Trophoblast cell (in vitro differentiated cells and primary cell): Measurements from ENCODE around the gene RELB.

Experiments
- DNase-seq, 2 donors: peaks; one replicate each; pipeline ENCODE4 v3.0.0-alpha.2; 2016
- H2AFZ ChIP-seq: 2 replicates; pipeline ENCODE4 v1.6.1; 2013; ENCODE audit warnings: low read length, moderate library complexity, mild to moderate bottlenecking; ENCODE audit not compliant: insufficient read depth, poor library complexity
- H2AK5ac ChIP-seq: 2 replicates; pipeline ENCODE4 v1.6.1; 2013; ENCODE audit warnings: mild to moderate bottlenecking, low read length
- H2BK120ac ChIP-seq: 2 replicates; pipeline ENCODE4 v1.6.1; 2013; ENCODE audit warnings: low read length, mild to moderate bottlenecking, moderate library complexity; ENCODE audit not compliant: insufficient read depth, poor library complexity
- H2BK12ac ChIP-seq: 2 replicates; pipeline ENCODE4 v1.6.1; 2013; ENCODE audit warnings: mild to moderate bottlenecking, low read length, moderate library complexity
- H2BK5ac ChIP-seq: 2 replicates; pipeline ENCODE4 v1.6.1; 2013; ENCODE audit warnings: low read length, low read depth, moderate library complexity, mild to moderate bottlenecking; ENCODE audit not compliant: poor library complexity
- H3K14ac ChIP-seq: 2 replicates; pipeline ENCODE4 v1.6.1; 2013; ENCODE audit warnings: mild to moderate bottlenecking, low read length
- H3K18ac ChIP-seq: 2 replicates; pipeline ENCODE4 v1.6.1; 2013; ENCODE audit warnings: mild to moderate bottlenecking, low read length
- H3K23ac ChIP-seq: 2 replicates; pipeline ENCODE4 v1.6.1; 2013; ENCODE audit warnings: low read length
- H3K27ac ChIP-seq: 2 replicates; pipeline ENCODE4 v1.5.1; 2013; ENCODE audit warnings: low read depth, mild to moderate bottlenecking, inconsistent platforms, low read length, moderate library complexity
- H3K27me3 ChIP-seq: 2 replicates; pipeline ENCODE4 v1.6.1; 2013; ENCODE audit warnings: inconsistent platforms, mild to moderate bottlenecking, low read length, moderate library complexity; ENCODE audit not compliant: insufficient read depth
- H3K36me3 ChIP-seq, 2 experiments: 1 replicate in 1 of 2; 2 replicates in 1 of 2; pipeline ENCODE4 v1.6.1; 2013; ENCODE audit warnings: low read length in 2 of 2, mild to moderate bottlenecking in 2 of 2, moderate library complexity in 1 of 2; ENCODE audit not compliant: insufficient read depth in 2 of 2, control insufficient read depth in 1 of 2
- H3K4ac ChIP-seq: 2 replicates; pipeline ENCODE4 v1.6.1; 2013; ENCODE audit warnings: low read depth, mild to moderate bottlenecking, low read length, moderate library complexity
- H3K4me1 ChIP-seq, 2 experiments: 1 replicate in 1 of 2; 2 replicates in 1 of 2; pipeline ENCODE4 v1.6.1; 2013; ENCODE audit warnings: low read length in 2 of 2, mild to moderate bottlenecking in 2 of 2, moderate library complexity in 1 of 2; ENCODE audit not compliant: insufficient read depth in 2 of 2, control insufficient read depth in 1 of 2
- H3K4me2 ChIP-seq: 2 replicates; pipeline ENCODE4 v1.6.1; 2013; ENCODE audit warnings: inconsistent platforms, mild to moderate bottlenecking, low read length, moderate library complexity
- H3K4me3 ChIP-seq: 2 replicates; pipeline ENCODE4 v1.5.1; 2013; ENCODE audit warnings: mild to moderate bottlenecking, low read depth, low read length, inconsistent platforms
- H3K79me1 ChIP-seq: one replicate; pipeline ENCODE4 v1.6.1; 2013; ENCODE audit warnings: low read length
- H3K79me2 ChIP-seq: 2 replicates; pipeline ENCODE4 v1.6.1; 2013; ENCODE audit warnings: low read length, mild to moderate bottlenecking; ENCODE audit not compliant: control insufficient read depth, insufficient read depth, poor library complexity
- H3K9ac ChIP-seq: 2 replicates; pipeline ENCODE4 v1.6.1; 2013; ENCODE audit warnings: mild to moderate bottlenecking, low read length
- H3K9me3 ChIP-seq: 2 replicates; pipeline ENCODE4 v1.6.1; 2013; ENCODE audit warnings: low read depth, mild to moderate bottlenecking, control low read depth, inconsistent platforms, low read length; ENCODE audit not compliant: insufficient read depth
- H4K12ac ChIP-seq: 2 replicates; pipeline ENCODE4 v1.6.1; 2013; ENCODE audit warnings: low read depth, mild to moderate bottlenecking, low read length, moderate library complexity
- H4K8ac ChIP-seq: 2 replicates; pipeline ENCODE4 v1.6.1; 2013; ENCODE audit warnings: low read depth, mild to moderate bottlenecking, low read length, moderate library complexity
- H4K91ac ChIP-seq: one replicate; pipeline ENCODE4 v1.6.1; 2013; ENCODE audit warnings: low read depth, mild to moderate bottlenecking, low read length, moderate library complexity
- WGBS: extraction: QIAGEN DNeasy Blood & Tissue Kit; methylation state at CpG from one replicate; pipeline ENCODE4 v1.1.7; 2013; ENCODE audit warnings: missing lambda C conversion rate; ENCODE audit not compliant: insufficient read length, insufficient coverage; ENCODE audit errors: extremely low coverage; 5-methylcytosine and 5-hydroxymethylcytosine counted together

RELB gene

GRCh38 chr19:44990459-44990858, 10.8 kb upstream of the RELB start:
- no peak overlapping the region for H3K18ac ChIP-seq
- H3K14ac ChIP-seq: no peak overlapping the region
- WGBS: no CpG with 5 or more reads among the region's 14 CpGs
- no peak overlapping the region for H4K8ac ChIP-seq
- no peak overlapping the region for H2AK5ac ChIP-seq
- H3K4ac ChIP-seq: no peak overlapping the region
- no peaks in the 10 kb centered on the region for H3K27me3 ChIP-seq
- no peaks in the 10 kb centered on the region for H3K79me2 ChIP-seq
- peaks cover 71 to 75% of the 10 kb centered on the region in 2 experiments for H3K36me3 ChIP-seq
- H3K79me1 ChIP-seq: no peaks in the 10 kb centered on the region
- peaks cover 2% of the 10 kb centered on the region for H3K9me3 ChIP-seq
- H2BK120ac ChIP-seq: no peak overlapping the region
- H4K91ac ChIP-seq: no peak overlapping the region
- no peak overlapping the region for H4K12ac ChIP-seq
- H3K23ac ChIP-seq: no peak overlapping the region
- no peak overlapping the region for H3K9ac ChIP-seq
- H3K27ac ChIP-seq: no peak overlapping the region
- no peak overlapping the region for H2BK5ac ChIP-seq
- H3K4me1 ChIP-seq: no peaks in the 10 kb centered on the region
- H2AFZ ChIP-seq: no peak overlapping the region
- H3K4me3 ChIP-seq: no peak overlapping the region
- H2BK12ac ChIP-seq: no peak overlapping the region
- DNase-seq: no peak
- H3K4me2 ChIP-seq: no peak overlapping the region

DNA sequence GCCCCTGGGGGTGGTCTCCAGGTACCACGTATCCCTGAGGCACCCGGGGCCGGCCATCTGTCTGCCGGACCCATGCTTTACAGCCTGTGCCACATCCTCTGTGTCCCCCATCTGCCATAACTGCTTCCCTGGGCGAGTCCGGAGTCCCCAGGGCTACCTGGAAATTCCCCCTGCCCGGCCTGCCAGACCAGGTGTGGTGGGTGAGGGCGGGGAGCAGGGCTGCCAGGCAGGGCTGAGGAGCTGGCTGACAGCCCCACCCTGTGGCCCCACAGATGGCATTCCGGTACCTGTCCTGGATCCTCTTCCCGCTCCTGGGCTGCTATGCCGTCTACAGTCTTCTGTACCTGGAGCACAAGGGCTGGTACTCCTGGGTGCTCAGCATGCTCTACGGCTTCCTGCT, 10.3 kb upstream of the RELB start:
- DNase-seq: no peak

GRCh38 chr19:44992336-44993163, 8.7 kb upstream of the RELB start:
- H2BK120ac ChIP-seq: no peak overlapping the region
- no peak for DNase-seq
- no peak overlapping the region for H4K91ac ChIP-seq
- no peak overlapping the region for H3K27ac ChIP-seq
- no peak overlapping the region for H2BK12ac ChIP-seq
- H3K9ac ChIP-seq: no peak overlapping the region
- H3K9me3 ChIP-seq: peaks cover 2% of the 10 kb centered on the region
- no peak overlapping the region for H2AK5ac ChIP-seq
- H4K8ac ChIP-seq: no peak overlapping the region
- H3K23ac ChIP-seq: no peak overlapping the region
- no peak overlapping the region for H2AFZ ChIP-seq
- H3K4me1 ChIP-seq: no peaks in the 10 kb centered on the region
- no peaks in the 10 kb centered on the region for H3K27me3 ChIP-seq
- H3K18ac ChIP-seq: no peak overlapping the region
- H3K36me3 ChIP-seq: peaks cover 50 to 57% of the 10 kb centered on the region in 2 experiments
- H3K14ac ChIP-seq: no peak overlapping the region
- no peaks in the 10 kb centered on the region for H3K79me2 ChIP-seq
- H2BK5ac ChIP-seq: no peak overlapping the region
- H3K4ac ChIP-seq: no peak overlapping the region
- no peak overlapping the region for H3K4me3 ChIP-seq
- H4K12ac ChIP-seq: no peak overlapping the region
- H3K79me1 ChIP-seq: no peaks in the 10 kb centered on the region
- H3K4me2 ChIP-seq: no peak overlapping the region
- no CpG with 5 or more reads among the region's 44 CpGs for WGBS

More for the DNA sequence above, 10.3 kb upstream of the RELB start:
- Histone ChIP-seq H3K4ac (no peak overlapping the region), H2BK120ac (no peak overlapping the region), H3K23ac (no peak overlapping the region), H3K27me3 (no peaks in the 10 kb centered on the region), H3K27ac (no peak overlapping the region), H4K91ac (no peak overlapping the region), H3K36me3 (peaks cover 66 to 70% of the 10 kb centered on the region in 2 experiments), H2BK12ac (no peak overlapping the region), H3K4me1 (no peaks in the 10 kb centered on the region), H3K4me3 (no peak overlapping the region), H2AFZ (no peak overlapping the region), H3K14ac (no peak overlapping the region), H3K79me2 (no peaks in the 10 kb centered on the region), H3K9ac (no peak overlapping the region), H4K12ac (no peak overlapping the region), H3K4me2 (no peak overlapping the region), H3K18ac (no peak overlapping the region), H4K8ac (no peak overlapping the region), H2AK5ac (no peak overlapping the region), H2BK5ac (no peak overlapping the region), H3K9me3 (peaks cover 2% of the 10 kb centered on the region), H3K79me1 (no peaks in the 10 kb centered on the region)
- WGBS: no CpG with 5 or more reads among the region's 12 CpGs

- Histone ChIP-seq H2AFZ (no peak overlapping the region), H3K18ac (no peak overlapping the region), H3K27ac (no peak overlapping the region), H3K4me1 (no peaks in the 10 kb centered on the region), H2BK120ac (no peak overlapping the region), H3K4me3 (no peak overlapping the region), H4K91ac (no peak overlapping the region), H2BK5ac (no peak overlapping the region), H3K4me2 (no peak overlapping the region), H3K27me3 (no peaks in the 10 kb centered on the region), H3K79me1 (no peaks in the 10 kb centered on the region), H3K14ac (no peak overlapping the region), H4K8ac (no peak overlapping the region), H2BK12ac (no peak overlapping the region), H2AK5ac (no peak overlapping the region), H3K36me3 (peaks cover 40 to 48% of the 10 kb centered on the region in 2 experiments), H4K12ac (no peak overlapping the region), H3K23ac (no peak overlapping the region), H3K4ac (no peak overlapping the region), H3K9ac (no peak overlapping the region), H3K9me3 (peaks cover 3% of the 10 kb centered on the region), H3K79me2 (no peaks in the 10 kb centered on the region)
- DNase-seq: no peak
- WGBS: no CpG with 5 or more reads among the region's 6 CpGs
These were observed 7.7 kb upstream of the RELB start for GRCh38 chr19:44993526-44993925.
